Measurements from ENCODE around the gene TENT4A.

- TF ChIP-seq BHLHE40 (IDR thresholded peaks at IDR 0.05; ENCODE audit: low read depth, low read length) (no peak), POLR2A (IDR thresholded peaks at IDR 0.05; ENCODE audit: low read depth, low read length) (no peak), CEBPB (IDR thresholded peaks at IDR 0.05; ENCODE audit: low read depth, low read length) (no peak), RAD21 (IDR thresholded peaks at IDR 0.05; ENCODE audit: low read length) (no peak), FOS (IDR thresholded peaks at IDR 0.05; ENCODE audit: low read depth, low read length) (no peak), MXI1 (IDR thresholded peaks at IDR 0.05; ENCODE audit: borderline replicate concordance, low read depth, low read length) (no peak), NFE2L2 (IDR thresholded peaks at IDR 0.05; ENCODE audit: low read depth, low read length) (no peak), USF2 (IDR thresholded peaks at IDR 0.05; ENCODE audit: low read depth, low read length) (no peak), MAZ (IDR thresholded peaks at IDR 0.05; ENCODE audit: borderline replicate concordance, low read depth, low read length) (no peak), RFX5 (IDR thresholded peaks at IDR 0.05; ENCODE audit: low read depth, low read length) (no peak)
- TF ChIP-seq, protein P1, sequence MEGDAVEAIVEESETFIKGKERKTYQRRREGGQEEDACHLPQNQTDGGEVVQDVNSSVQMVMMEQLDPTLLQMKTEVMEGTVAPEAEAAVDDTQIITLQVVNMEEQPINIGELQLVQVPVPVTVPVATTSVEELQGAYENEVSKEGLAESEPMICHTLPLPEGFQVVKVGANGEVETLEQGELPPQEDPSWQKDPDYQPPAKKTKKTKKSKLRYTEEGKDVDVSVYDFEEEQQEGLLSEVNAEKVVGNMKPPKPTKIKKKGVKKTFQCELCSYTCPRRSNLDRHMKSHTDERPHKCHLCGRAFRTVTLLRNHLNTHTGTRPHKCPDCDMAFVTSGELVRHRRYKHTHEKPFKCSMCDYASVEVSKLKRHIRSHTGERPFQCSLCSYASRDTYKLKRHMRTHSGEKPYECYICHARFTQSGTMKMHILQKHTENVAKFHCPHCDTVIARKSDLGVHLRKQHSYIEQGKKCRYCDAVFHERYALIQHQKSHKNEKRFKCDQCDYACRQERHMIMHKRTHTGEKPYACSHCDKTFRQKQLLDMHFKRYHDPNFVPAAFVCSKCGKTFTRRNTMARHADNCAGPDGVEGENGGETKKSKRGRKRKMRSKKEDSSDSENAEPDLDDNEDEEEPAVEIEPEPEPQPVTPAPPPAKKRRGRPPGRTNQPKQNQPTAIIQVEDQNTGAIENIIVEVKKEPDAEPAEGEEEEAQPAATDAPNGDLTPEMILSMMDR (conservative IDR thresholded peaks at IDR 0.05; ENCODE audit: low read depth, low read length), result no peak
- TF ChIP-seq, protein P2, sequence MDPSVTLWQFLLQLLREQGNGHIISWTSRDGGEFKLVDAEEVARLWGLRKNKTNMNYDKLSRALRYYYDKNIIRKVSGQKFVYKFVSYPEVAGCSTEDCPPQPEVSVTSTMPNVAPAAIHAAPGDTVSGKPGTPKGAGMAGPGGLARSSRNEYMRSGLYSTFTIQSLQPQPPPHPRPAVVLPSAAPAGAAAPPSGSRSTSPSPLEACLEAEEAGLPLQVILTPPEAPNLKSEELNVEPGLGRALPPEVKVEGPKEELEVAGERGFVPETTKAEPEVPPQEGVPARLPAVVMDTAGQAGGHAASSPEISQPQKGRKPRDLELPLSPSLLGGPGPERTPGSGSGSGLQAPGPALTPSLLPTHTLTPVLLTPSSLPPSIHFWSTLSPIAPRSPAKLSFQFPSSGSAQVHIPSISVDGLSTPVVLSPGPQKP (IDR thresholded peaks at IDR 0.05; ENCODE audit: borderline replicate concordance, low read depth, low read length), result no peak
These were observed 18.4 kb downstream of the TENT4A start for GRCh38 chr5:6731465-6732237.
